Measurements from ENCODE around the gene CACNB1. TPM values are rescaled to one million over a fixed set of nuclear protein-coding genes. Genes with fewer than 3 reads are reported as not detected.

The CACNB1 gene
- polyA plus RNA-seq, 1 donor (not counting 4 experiments of a cell fraction or from before 2014, with no cell fraction given), result 4.0 TPM

- H4K20me1 ChIP-seq (ENCODE audit: control insufficient read depth, extremely low read depth, insufficient read depth, low read length), result no peaks in the 10 kb centered on the region
- DNase-seq (ENCODE audit: low read depth, low spot score) (no peak), FAIRE-seq (no peak)
- dilution Hi-C loops (cut with MboI; ENCODE audit: extremely low pct_ligation_motif_present, low sequenced_read_pairs), result no loop called here
- no peaks in the 10 kb centered on the region for H3K79me2 ChIP-seq (ENCODE audit: control insufficient read depth, insufficient read depth, low read length)
- peaks cover 33% of the 10 kb centered on the region for H3K27me3 ChIP-seq (ENCODE audit: control insufficient read depth, extremely low read depth, insufficient read depth, low read length)
- no peak overlapping the region for H3K27ac ChIP-seq (ENCODE audit: control insufficient read depth, insufficient read depth, low read length)
- H3K36me3 ChIP-seq (ENCODE audit: control insufficient read depth in 2 of 2, extremely low read depth in 1 of 2, insufficient read depth in 2 of 2, low read length in 2 of 2), result no peaks in the 10 kb centered on the region
- no peak overlapping the region for H2AFZ ChIP-seq (ENCODE audit: control insufficient read depth, low read length)
- H3K9me1 ChIP-seq (ENCODE audit: control insufficient read depth, extremely low read depth, insufficient read depth, low read length), result no peaks in the 10 kb centered on the region
- no peak overlapping the region for H3K4me3 ChIP-seq (ENCODE audit: control insufficient read depth in 2 of 3, extremely low read depth in 1 of 3, insufficient read depth in 2 of 3, low read depth in 1 of 3, low read length in 3 of 3)
- H3K4me1 ChIP-seq (ENCODE audit: control insufficient read depth, extremely low read depth, insufficient read depth, low read length), result no peaks in the 10 kb centered on the region
- TF ChIP-seq EZH2 (IDR thresholded peaks at IDR 0.05; ENCODE audit: low read length) (no peak), CTCF (optimal IDR thresholded peaks at IDR 0.05 in 1 of 3, IDR thresholded peaks at IDR 0.05 in 1 of 3, conservative IDR thresholded peaks at IDR 0.05 in 1 of 3; ENCODE audit: extremely low read depth in 1 of 3, insufficient read depth in 2 of 3, low read length in 3 of 3) (no peak)
- H3K4me2 ChIP-seq (ENCODE audit: control insufficient read depth, extremely low read depth, insufficient read depth, low read depth, low read length), result no peak overlapping the region
- H3K9me3 ChIP-seq (ENCODE audit: control insufficient read depth, low read depth, low read length), result no peaks in the 10 kb centered on the region
- H3K9ac ChIP-seq (ENCODE audit: control insufficient read depth, extremely low read depth, insufficient read depth, low read length), result no peak overlapping the region
These were observed 33.7 kb upstream of the CACNB1 start for GRCh38 chr17:39231091-39231561.

- Histone ChIP-seq H3K9me3 (ENCODE audit: control insufficient read depth, low read depth, low read length) (no peaks in the 10 kb centered on the region), H3K27me3 (ENCODE audit: control insufficient read depth, extremely low read depth, insufficient read depth, low read length) (peaks cover 40% of the 10 kb centered on the region), H3K9me1 (ENCODE audit: control insufficient read depth, extremely low read depth, insufficient read depth, low read length) (no peaks in the 10 kb centered on the region), H3K4me2 (ENCODE audit: control insufficient read depth, extremely low read depth, insufficient read depth, low read depth, low read length) (no peak overlapping the region), H2AFZ (ENCODE audit: control insufficient read depth, low read length) (no peak overlapping the region), H3K4me3 (ENCODE audit: control insufficient read depth in 2 of 3, extremely low read depth in 1 of 3, insufficient read depth in 2 of 3, low read depth in 1 of 3, low read length in 3 of 3) (no peak overlapping the region), H3K36me3 (ENCODE audit: control insufficient read depth in 2 of 2, extremely low read depth in 1 of 2, insufficient read depth in 2 of 2, low read length in 2 of 2) (no peaks in the 10 kb centered on the region), H3K79me2 (ENCODE audit: control insufficient read depth, insufficient read depth, low read length) (no peaks in the 10 kb centered on the region), H3K9ac (ENCODE audit: control insufficient read depth, extremely low read depth, insufficient read depth, low read length) (no peak overlapping the region), H3K27ac (ENCODE audit: control insufficient read depth, insufficient read depth, low read length) (no peak overlapping the region), H4K20me1 (ENCODE audit: control insufficient read depth, extremely low read depth, insufficient read depth, low read length) (no peaks in the 10 kb centered on the region), H3K4me1 (ENCODE audit: control insufficient read depth, extremely low read depth, insufficient read depth, low read length) (no peaks in the 10 kb centered on the region)
- DNase-seq (ENCODE audit: low read depth, low spot score), result no peak
- dilution Hi-C loops (cut with MboI; ENCODE audit: extremely low pct_ligation_motif_present, low sequenced_read_pairs), result no loop called here
- TF ChIP-seq CTCF (optimal IDR thresholded peaks at IDR 0.05 in 1 of 3, IDR thresholded peaks at IDR 0.05 in 1 of 3, conservative IDR thresholded peaks at IDR 0.05 in 1 of 3; ENCODE audit: extremely low read depth in 1 of 3, insufficient read depth in 2 of 3, low read length in 3 of 3), result no peak
- no peak for TF ChIP-seq EZH2 (IDR thresholded peaks at IDR 0.05; ENCODE audit: low read length)
- FAIRE-seq, result no peak
These were observed 32.9 kb upstream of the CACNB1 start for GRCh38 chr17:39230361-39230760.

Measured in keratinocyte (primary cell).